A549 (cell line): ENCODE measurements around the gene DNAJC28. TPM values are rescaled to one million over a fixed set of nuclear protein-coding genes. Genes with fewer than 3 reads are reported as not detected.

ENCODE experiments used
- ATAC-seq, 2 experiments: fragments of 200-7000 bp in 1 of 2; fragments of >200 bp in 1 of 2; cut with Nextera tagmentation in 1 of 2; cut with Tn5 transposase in 1 of 2; 3 replicates each; pipeline versions ENCODE4 v1.8.0 to v1.9.1; 2018 to 2020; ENCODE audit warnings: mild to moderate bottlenecking in 1 of 2, moderate library complexity in 1 of 2
- CTCF ChIA-PET: fragments of 300-600 bp; sonication (Branson Sonifier 250); formaldehyde crosslinking; extraction: SDS; loops from one replicate; lab custom pipeline; 2021; ENCODE audit warnings: antibody characterized with exemption, inconsistent platforms; lab: Yijun Ruan, JAX
- POLR2A ChIA-PET: fragments of 350-600 bp; formaldehyde crosslinking; extraction: SDS; loops from one replicate; lab custom pipeline; 2021; ENCODE audit warnings: antibody characterized with exemption, inconsistent platforms; lab: Yijun Ruan, JAX
- DNase-seq, 2 experiments: peaks; one replicate each; pipeline versions ENCODE4 v3.0.0 to v3.0.0-alpha.2; 2011 to 2016; ENCODE audit warnings: low read depth in 1 of 2, low spot score in 1 of 2
- FAIRE-seq: peaks from 2 replicates; lab custom pipeline; 2011; peaks lifted over from hg19 to GRCh38; lab: Jason Lieb, UNC
- H3K27ac ChIP-seq, 2 experiments: fragments of >200 bp; sonication (Bioruptor Twin); formaldehyde crosslinking; 3 replicates each; pipeline ENCODE4 v1.5.1; 2016 to 2017
- H3K4me1 ChIP-seq: fragments of >200 bp; sonication (Bioruptor Twin); formaldehyde crosslinking; 3 replicates; pipeline ENCODE4 v1.6.1; 2016
- H3K4me2 ChIP-seq: fragments of >200 bp; sonication (Bioruptor Twin); formaldehyde crosslinking; 3 replicates; pipeline ENCODE4 v1.6.1; 2016
- H3K4me3 ChIP-seq: fragments of >200 bp; sonication (Bioruptor Twin); formaldehyde crosslinking; 3 replicates; pipeline ENCODE4 v1.5.1; 2016
- H3K9me3 ChIP-seq: fragments of >200 bp; sonication (Bioruptor Twin); formaldehyde crosslinking; 3 replicates; pipeline ENCODE4 v1.6.1; 2016
- CHD2 ChIP-seq: fragments of 150-350 bp; IDR thresholded peaks from 2 replicates; pipeline ENCODE4 v1.6.1; 2014; ENCODE audit warnings: low read length; ENCODE audit not compliant: partially characterized antibody
- CHD4 ChIP-seq: fragments of 200-600 bp; sonication (generic); IDR thresholded peaks from 2 replicates; pipeline ENCODE4 v1.6.1; 2016; ENCODE audit warnings: antibody characterized with exemption, mild to moderate bottlenecking, borderline replicate concordance
- CTCF ChIP-seq: fragments of >200 bp; sonication (Bioruptor Twin); formaldehyde crosslinking; IDR thresholded peaks from 3 replicates; pipeline ENCODE4 v1.5.1; 2016
- ESRRA ChIP-seq: fragments of 150-350 bp; IDR thresholded peaks from 2 replicates; pipeline ENCODE4 v1.6.1; 2014; ENCODE audit warnings: mild to moderate bottlenecking, low read length, borderline replicate concordance
- FOSB ChIP-seq: fragments of 250-450 bp; sonication (Bioruptor Pico); IDR thresholded peaks from 2 replicates; pipeline ENCODE4 v1.5.0; 2020; ENCODE audit warnings: mild to moderate bottlenecking, moderate library complexity
- GATA3 ChIP-seq: IDR thresholded peaks from 2 replicates; pipeline ENCODE4 v1.6.1; 2012; ENCODE audit warnings: borderline replicate concordance
- HDAC2 ChIP-seq: fragments of 200-600 bp; sonication (generic); IDR thresholded peaks from 2 replicates; pipeline ENCODE4 v1.6.1; 2016
- HEYL ChIP-seq: fragments of 250-450 bp; sonication (Bioruptor Pico); IDR thresholded peaks from 2 replicates; pipeline ENCODE4 v1.8.0; 2021; ENCODE audit warnings: mild to moderate bottlenecking, moderate library complexity
- HOXB13 ChIP-seq: fragments of 250-450 bp; sonication (Bioruptor Pico); IDR thresholded peaks from 2 replicates; pipeline ENCODE4 v1.5.0; 2020; ENCODE audit warnings: low read depth, mild to moderate bottlenecking, moderate library complexity
- HOXB5 ChIP-seq: fragments of 250-450 bp; sonication (Bioruptor Pico); IDR thresholded peaks from 2 replicates; pipeline ENCODE4 v1.5.0; 2020; ENCODE audit warnings: mild to moderate bottlenecking, moderate library complexity
- JUN ChIP-seq, 2 experiments: fragments of >200 bp; sonication (Bioruptor Twin); formaldehyde crosslinking; IDR thresholded peaks; 2 replicates in 1 of 2; 3 replicates in 1 of 2; pipeline ENCODE4 v1.6.1; 2016 to 2017
- NFE2L2 ChIP-seq: fragments of 150-350 bp; conservative IDR thresholded peaks from 2 replicates; pipeline ENCODE4 v1.6.1; 2014; ENCODE audit warnings: low read length
- PHF8 ChIP-seq: fragments of 200-600 bp; sonication (generic); IDR thresholded peaks from 2 replicates; pipeline ENCODE4 v1.6.1; 2016; ENCODE audit warnings: low read depth, mild to moderate bottlenecking, antibody characterized with exemption, moderate library complexity, borderline replicate concordance
- POLR2A ChIP-seq: IDR thresholded peaks from 2 replicates; pipeline ENCODE4 v1.6.1; 2012; ENCODE audit warnings: mild to moderate bottlenecking, low read length
- RARB ChIP-seq: fragments of 250-450 bp; sonication (Bioruptor Pico); IDR thresholded peaks from 2 replicates; pipeline ENCODE4 v1.8.0; 2021; ENCODE audit warnings: mild to moderate bottlenecking, moderate library complexity
- RCOR1 ChIP-seq: fragments of 150-350 bp; IDR thresholded peaks from 2 replicates; pipeline ENCODE4 v1.6.1; 2014; ENCODE audit warnings: antibody characterized with exemption, low read length, low read depth
- RFX5 ChIP-seq: fragments of 450-650 bp; IDR thresholded peaks from 2 replicates; pipeline ENCODE4 v1.7.1; 2014; ENCODE audit warnings: antibody characterized with exemption, mild to moderate bottlenecking, moderate library complexity
- TFCP2L1 ChIP-seq: fragments of 250-450 bp; sonication (Bioruptor Pico); IDR thresholded peaks from 2 replicates; pipeline ENCODE4 v1.5.0; 2021; ENCODE audit warnings: mild to moderate bottlenecking
- TP53 ChIP-seq: fragments of 250-450 bp; sonication (Bioruptor Pico); IDR thresholded peaks from 2 replicates; pipeline ENCODE4 v1.5.0; 2021; ENCODE audit warnings: mild to moderate bottlenecking, moderate library complexity
- USF2 ChIP-seq: fragments of 450-650 bp; IDR thresholded peaks from 2 replicates; pipeline ENCODE4 v1.6.1; 2014; ENCODE audit warnings: antibody characterized with exemption
- ZSCAN20 ChIP-seq: fragments of 250-450 bp; sonication (Bioruptor Pico); IDR thresholded peaks from 2 replicates; pipeline ENCODE4 v1.8.0; 2022; ENCODE audit warnings: mild to moderate bottlenecking, moderate library complexity
- WGBS: methylation state at CpG from one replicate; pipeline ENCODE4 v1.1.6; 2017; ENCODE audit errors: missing lambda C conversion rate; 5-methylcytosine and 5-hydroxymethylcytosine counted together
- polyA plus RNA-seq, 4 experiments: library from polyadenylated mRNA; depleted of rRNA in 3 of 4; stranded (reverse); fragments of >200 nt; fragmentation: RNase III in 1 of 4; extraction: RNeasy Plus Mini Kit Qiagen cat#74134 plus additional on column Dnase treatment in 1 of 4; gene quantifications; 2 replicates in 3 of 4; 3 replicates in 1 of 4; pipeline ENCODE4 v1.2.3, GENCODE V29; 2011 to 2017

Gene DNAJC28
- polyA plus RNA-seq, 2 of the 4 experiments (the other 2 are of a cell fraction) = 1.0 to 1.1 TPM

GRCh38 chr21:33541105-33541711 lies 49.7 kb upstream of the DNAJC28 start:
- H3K9me3 ChIP-seq = no peaks in the 10 kb centered on the region
- ATAC-seq (no peak), FAIRE-seq (no peak), DNase-seq (peak in 1 of 2 experiments; percentile 40)
- TF ChIP-seq POLR2A (no peak), CHD2 (no peak), USF2 (no peak), CTCF (no peak), ESRRA (0 out of 2 replicates have a peak, but pooled peaks have one; percentile 11), HEYL (CRISPR knock-in tag) (no peak), NFE2L2 (no peak)
- H3K4me1 ChIP-seq = peaks cover 22% of the 10 kb centered on the region
- peak overlapping the region; percentile 90 for H3K4me2 ChIP-seq
- H3K4me3 ChIP-seq = peak overlapping the region; percentile 79
- ChIA-PET POLR2A (interaction anchor here (0.6 to 1.1 kb wide), 2 partner anchors 37 to 48 kb away, joined by 3 to 8 read pairs; partner anchors contain the start of gene DONSON), CTCF (interaction anchor here (0.7 to 0.9 kb wide), 2 partner anchors 17 to 50 kb away, joined by 3 read pairs; partner anchors contain the start of gene DNAJC28)
- peak overlapping the region; percentile 97 to 98 for H3K27ac ChIP-seq
- 5% methylated on average over 19 of the region's 19 CpGs for WGBS

- ATAC-seq (no peak), FAIRE-seq (no peak), DNase-seq (no peak)
- CTCF ChIA-PET = interaction anchor here (0.7 to 0.9 kb wide), 2 partner anchors 16 to 49 kb away, joined by 3 read pairs; partner anchors contain the start of gene DNAJC28
- H3K27ac ChIP-seq = peak overlapping the region; percentile 97 to 98
- H3K4me2 ChIP-seq = peak overlapping the region; percentile 90
- TF ChIP-seq RCOR1 = no peak
- TF ChIP-seq PHF8 = no peak
- TF ChIP-seq ZSCAN20 (CRISPR knock-in tag) = no peak
- no peak for TF ChIP-seq POLR2A
- TF ChIP-seq RFX5 = no peak
- no peak for TF ChIP-seq TP53 (CRISPR knock-in tag)
- TF ChIP-seq HOXB13 (CRISPR knock-in tag) = no peak
- no peak for TF ChIP-seq JUN (IDR thresholded peaks at IDR 0.05)
- no peak for TF ChIP-seq FOSB (CRISPR knock-in tag)
- no peak for TF ChIP-seq GATA3
- TF ChIP-seq RARB (CRISPR knock-in tag) = no peak
- no peak for TF ChIP-seq TFCP2L1 (CRISPR knock-in tag)
- peaks cover 21% of the 10 kb centered on the region for H3K4me1 ChIP-seq
- POLR2A ChIA-PET = no interaction called here
- no peaks in the 10 kb centered on the region for H3K9me3 ChIP-seq
- 32% methylated on average over 3 of the region's 3 CpGs for WGBS
- peak overlapping the region; percentile 79 for H3K4me3 ChIP-seq
These were observed 49.2 kb upstream of the DNAJC28 start for GRCh38 chr21:33540711-33541104.

GRCh38 chr21:33539616-33540015 lies 48.1 kb upstream of the DNAJC28 start:
- TF ChIP-seq HDAC2 (no peak), HOXB5 (CRISPR knock-in tag) (no peak), CHD4 (no peak)
- Histone ChIP-seq H3K4me2 (peak overlapping the region; percentile 90; the same call in 2 of the 3 replicates), H3K27ac (no peak overlapping the region), H3K4me3 (no peak overlapping the region), H3K4me1 (peaks cover 12% of the 10 kb centered on the region), H3K9me3 (no peaks in the 10 kb centered on the region)
- DNase-seq = no peak
- ChIA-PET POLR2A (no interaction called here), CTCF (no interaction called here)
- WGBS = 92% methylated on average over 4 of the region's 4 CpGs
- no peak for FAIRE-seq
- no peak for ATAC-seq
